K562 (cell line): ENCODE data around the gene VPS4B. TPM values are rescaled to one million over a fixed set of nuclear protein-coding genes. Genes with fewer than 3 reads are reported as not detected.
A peak's percentile ranks its signal among the peaks of the same experiment; 100 is the strongest.

Source experiments
- ATF1 ChIP-seq, 2 experiments: fragments of 450-650 bp in 1 of 2; IDR thresholded peaks; 2 replicates each; pipeline ENCODE4 v1.6.1; 2016; ENCODE audit warnings: missing compliant biosample characterization in 1 of 2, missing genetic modification characterization in 1 of 2
- FOXA1 ChIP-seq: fragments of 450-650 bp; IDR thresholded peaks from 2 replicates; pipeline ENCODE4 v1.6.1; 2016; ENCODE audit warnings: mild to moderate bottlenecking, borderline replicate concordance
- ILK ChIP-seq: fragments of 450-650 bp; IDR thresholded peaks from 2 replicates; pipeline ENCODE4 v1.6.1; 2016; ENCODE audit warnings: missing genetic modification characterization, low read depth, mild to moderate bottlenecking, missing compliant biosample characterization, moderate library complexity, borderline replicate concordance
- REST ChIP-seq, 2 experiments: fragments of 450-650 bp; formaldehyde crosslinking in 1 of 2; IDR thresholded peaks; 2 replicates each; pipeline versions ENCODE4 v1.4.0 to v1.6.1; 2014 to 2020; ENCODE audit warnings: mild to moderate bottlenecking in 2 of 2, borderline replicate concordance in 1 of 2, low read depth in 1 of 2
- THRB ChIP-seq: fragments of 450-650 bp; formaldehyde crosslinking; conservative IDR thresholded peaks from 2 replicates; pipeline ENCODE4 v1.4.0; 2022; ENCODE audit warnings: mild to moderate bottlenecking, missing genetic modification characterization
- ZFP1 ChIP-seq: fragments of 450-650 bp; formaldehyde crosslinking; IDR thresholded peaks from 2 replicates; pipeline ENCODE4 v1.4.0; 2020; ENCODE audit warnings: mild to moderate bottlenecking, mixed read lengths
- polyA plus RNA-seq, 8 experiments: library from polyadenylated mRNA; depleted of rRNA in 4 of 8; stranded (reverse) in 5 of 8; unstranded in 3 of 8; fragments of >200 nt; fragmentation: Nextera tagmentation in 2 of 8; fragmentation: Illumina TruSeq in 1 of 8; extraction: Ambion mirVana in 2 of 8; extraction: Trizol in 1 of 8; gene quantifications; 2 replicates each; pipeline versions ENCODE4 v1.2.1 to v1.2.3, GENCODE V29; 2011 to 2014; ENCODE audit warnings: inconsistent platforms in 1 of 8, missing spikeins in 1 of 8
- total RNA-seq, 7 experiments: library from RNA; depleted of rRNA in 6 of 7; stranded (reverse); fragments of >200 nt in 6 of 7; fragmentation: Illumina TruSeq in 2 of 7; extraction: Trizol in 2 of 7; gene quantifications; 2 replicates each; pipeline versions ENCODE4 v1.2.1 to v1.2.3, GENCODE V29; 2011 to 2021; ENCODE audit warnings: low replicate concordance in 1 of 7

Gene VPS4B
- total and polyA plus RNA-seq, 9 of the 15 experiments (the other 6 are each of a cell fraction or from before 2014, with no cell fraction given) = 7.3 to 16.4 (median 10.4) TPM

- TF ChIP-seq REST (IDR thresholded peaks at IDR 0.05; ENCODE audit: borderline replicate concordance) (peak; percentile 42; the same call in 1 of the 2 replicates), REST (CRISPR knock-in tag; IDR thresholded peaks at IDR 0.05; ENCODE audit: low read depth) (no peak), ATF1 (CRISPR knock-in tag; IDR thresholded peaks at IDR 0.05) (no peak), ATF1 (tag; IDR thresholded peaks at IDR 0.05) (no peak), ILK (no peak), THRB (CRISPR knock-in tag) (no peak), ZFP1 (CRISPR knock-in tag) (no peak), FOXA1 (no peak)
- TF ChIP-seq, all 486 proteins: peak for 4
These were observed 80.1 kb downstream of the VPS4B start (continued) for GRCh38 chr18:63342206-63342605.
